Superior temporal gyrus (tissue), 1 donor: Measurements from ENCODE around the gene MRPL50.

Experiments
- DNase-seq: peaks from one replicate; pipeline ENCODE4 v3.0.0-alpha.2; 2016; ENCODE audit errors: extremely low spot score

Gene MRPL50

GRCh38 chr9:101375546-101375945 lies 22.9 kb downstream of the MRPL50 start:
- DNase-seq = peak; percentile 45

GRCh38 chr9:101372327-101373118 lies 25.9 kb downstream of the MRPL50 start:
- DNase-seq = no peak

- DNase-seq = no peak
Measured at GRCh38 chr9:101371813-101372212, 26.6 kb downstream of the MRPL50 start.

- DNase-seq = no peak
Measured at GRCh38 chr9:101369884-101370531, 28.4 kb downstream of the MRPL50 start.

- no peak for DNase-seq
Measured at GRCh38 chr9:101369286-101369685, 29.1 kb downstream of the MRPL50 start.

GRCh38 chr9:101367323-101367722 lies 31.1 kb downstream of the MRPL50 start:
- no peak for DNase-seq

- DNase-seq = no peak
Measured at GRCh38 chr9:101366038-101366756, 32.2 kb downstream of the MRPL50 start.

- DNase-seq = no peak
Measured at GRCh38 chr9:101365181-101365580, 33.2 kb downstream of the MRPL50 start.

- DNase-seq = no peak
Measured at GRCh38 chr9:101362450-101362849, 36.0 kb downstream of the MRPL50 start.

- DNase-seq = no peak
Measured at GRCh38 chr9:101360647-101361046, 37.8 kb downstream of the MRPL50 start.

GRCh38 chr9:101359679-101360078 lies 38.7 kb downstream of the MRPL50 start:
- no peak for DNase-seq

GRCh38 chr9:101356619-101357018 lies 41.8 kb downstream of the MRPL50 start:
- DNase-seq = no peak

GRCh38 chr9:101354765-101355708 lies 43.4 kb downstream of the MRPL50 start:
- DNase-seq = no peak

- DNase-seq = no peak
Measured at GRCh38 chr9:101354143-101354764, 44.2 kb downstream of the MRPL50 start.

- DNase-seq = no peak
Measured at GRCh38 chr9:101353683-101354082, 44.7 kb downstream of the MRPL50 start.

GRCh38 chr9:101352892-101353463 lies 45.4 kb downstream of the MRPL50 start:
- DNase-seq = no peak

GRCh38 chr9:101350285-101350684 lies 48.1 kb downstream of the MRPL50 start:
- DNase-seq = no peak

GRCh38 chr9:101342595-101342994 lies 55.8 kb downstream of the MRPL50 start:
- DNase-seq = no peak

- DNase-seq = no peak
Measured at GRCh38 chr9:101341958-101342357, 56.5 kb downstream of the MRPL50 start.
